Lower leg skin (tissue), 4 donors: ENCODE measurements around the gene OR10C1. TPM values are rescaled to one million over a fixed set of nuclear protein-coding genes. Genes with fewer than 3 reads are reported as not detected.

ENCODE experiments used
- DNase-seq, 2 donors: peaks; one replicate each; pipeline ENCODE4 v3.0.0-alpha.2; 2019; ENCODE audit warnings: low spot score in 2 of 2
- H3K4me3 ChIP-seq: fragments of 200-600 bp; sonication (generic); 2 replicates; pipeline ENCODE4 v1.5.1; 2017; ENCODE audit warnings: mild to moderate bottlenecking, low read depth; ENCODE audit not compliant: poor library complexity, severe bottlenecking
- POLR2A ChIP-seq, 2 donors: fragments of 450-650 bp; IDR thresholded peaks; one replicate each; pipeline ENCODE4 v1.6.1; 2016 to 2017; ENCODE audit warnings: antibody characterized with exemption in 2 of 2, mild to moderate bottlenecking in 1 of 2, moderate library complexity in 1 of 2
- WGBS, 2 donors: methylation state at CpG; one replicate each; pipeline ENCODE4 v1.1.5; 2018; 5-methylcytosine and 5-hydroxymethylcytosine counted together
- intact Hi-C: fragments of 100-400 bp; cut with DNase I; formaldehyde crosslinking; loops from one replicate; pipeline ENCODE4 v1.15.0; 2023; ENCODE audit warnings: low total_unique reads
- total RNA-seq, 4 donors: library from RNA; depleted of rRNA; stranded (reverse); fragments of >200 nt; gene quantifications; one replicate each; pipeline ENCODE4 v1.1.0, GENCODE V29; 2016
- TF ChIP-seq, protein P1 (sequence below), 3 donors: fragments of 450-650 bp; IDR thresholded peaks; one replicate each; pipeline ENCODE4 v1.5.1; 2016; ENCODE audit warnings: antibody characterized with exemption in 3 of 3, mild to moderate bottlenecking in 3 of 3, moderate library complexity in 2 of 3

Gene OR10C1
- total RNA-seq, 4 donors from 2014 or later: not detected

- H3K4me3 ChIP-seq: no peak overlapping the region
- WGBS, 2 donors: 50 to 52% methylated on average over 2 of the region's 2 CpGs
- no peak for DNase-seq
- intact Hi-C loops: no loop called here
- TF ChIP-seq, protein P1, sequence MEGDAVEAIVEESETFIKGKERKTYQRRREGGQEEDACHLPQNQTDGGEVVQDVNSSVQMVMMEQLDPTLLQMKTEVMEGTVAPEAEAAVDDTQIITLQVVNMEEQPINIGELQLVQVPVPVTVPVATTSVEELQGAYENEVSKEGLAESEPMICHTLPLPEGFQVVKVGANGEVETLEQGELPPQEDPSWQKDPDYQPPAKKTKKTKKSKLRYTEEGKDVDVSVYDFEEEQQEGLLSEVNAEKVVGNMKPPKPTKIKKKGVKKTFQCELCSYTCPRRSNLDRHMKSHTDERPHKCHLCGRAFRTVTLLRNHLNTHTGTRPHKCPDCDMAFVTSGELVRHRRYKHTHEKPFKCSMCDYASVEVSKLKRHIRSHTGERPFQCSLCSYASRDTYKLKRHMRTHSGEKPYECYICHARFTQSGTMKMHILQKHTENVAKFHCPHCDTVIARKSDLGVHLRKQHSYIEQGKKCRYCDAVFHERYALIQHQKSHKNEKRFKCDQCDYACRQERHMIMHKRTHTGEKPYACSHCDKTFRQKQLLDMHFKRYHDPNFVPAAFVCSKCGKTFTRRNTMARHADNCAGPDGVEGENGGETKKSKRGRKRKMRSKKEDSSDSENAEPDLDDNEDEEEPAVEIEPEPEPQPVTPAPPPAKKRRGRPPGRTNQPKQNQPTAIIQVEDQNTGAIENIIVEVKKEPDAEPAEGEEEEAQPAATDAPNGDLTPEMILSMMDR (IDR thresholded peaks at IDR 0.05): no peak
- no peak for TF ChIP-seq POLR2A (IDR thresholded peaks at IDR 0.05)
Observed at GRCh38 chr6:29465279-29465678, 26.2 kb downstream of the OR10C1 start.

DNA sequence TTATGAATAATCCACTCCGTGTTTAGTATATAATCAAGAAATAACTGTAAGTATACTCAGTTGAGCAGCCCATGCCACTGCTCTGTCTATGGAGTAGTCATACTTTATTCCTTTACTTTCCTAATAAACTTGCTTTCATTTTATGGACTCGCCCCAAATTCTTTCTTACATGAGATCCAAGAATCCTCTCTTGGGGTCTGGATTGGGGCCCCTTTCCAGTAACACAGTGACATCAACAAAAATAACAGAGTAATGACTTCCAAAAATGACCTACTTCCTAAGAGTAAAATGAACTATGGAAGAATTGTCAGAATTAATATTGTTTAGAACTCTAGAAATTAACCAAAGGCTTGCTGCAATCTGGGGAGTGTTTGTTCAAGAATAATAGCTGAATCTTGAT lies 26.7 kb downstream of the OR10C1 start:
- no peak for DNase-seq
- H3K4me3 ChIP-seq: no peak overlapping the region
- WGBS, 2 donors: 88 to 89% methylated on average over 2 of the region's 2 CpGs
- intact Hi-C loops: no loop called here
- TF ChIP-seq, protein P1 (IDR thresholded peaks at IDR 0.05): no peak
- no peak for TF ChIP-seq POLR2A (IDR thresholded peaks at IDR 0.05)

GRCh38 chr6:29466241-29466640 lies 27.1 kb downstream of the OR10C1 start:
- 49 to 62% methylated on average over 6 of the region's 6 CpGs for WGBS, 2 donors
- intact Hi-C loops: no loop called here
- TF ChIP-seq POLR2A (IDR thresholded peaks at IDR 0.05): no peak
- TF ChIP-seq, protein P1 (IDR thresholded peaks at IDR 0.05): no peak
- no peak overlapping the region for H3K4me3 ChIP-seq
- DNase-seq: no peak

- WGBS, 2 donors: 63 to 74% methylated on average over 2 of the region's 2 CpGs
- no peak overlapping the region for H3K4me3 ChIP-seq
- TF ChIP-seq, protein P1 (IDR thresholded peaks at IDR 0.05): no peak
- no peak for TF ChIP-seq POLR2A (IDR thresholded peaks at IDR 0.05)
- intact Hi-C loops: no loop called here
- DNase-seq: no peak
Observed at GRCh38 chr6:29474996-29475395, 35.9 kb downstream of the OR10C1 start.

- 54 to 64% methylated on average over 5 of the region's 5 CpGs for whole genome bisulfite sequencing, 2 donors
- H3K4me3 ChIP-seq: no peak overlapping the region
- TF ChIP-seq, protein P1 (IDR thresholded peaks at IDR 0.05): no peak
- TF ChIP-seq POLR2A (IDR thresholded peaks at IDR 0.05): no peak
- intact Hi-C loops: no loop called here
- no peak for DNase-seq
Observed at GRCh38 chr6:29477923-29478450, 38.9 kb downstream of the OR10C1 start.

GRCh38 chr6:29478740-29479139 lies 39.6 kb downstream of the OR10C1 start:
- DNase-seq: no peak
- no peak for TF ChIP-seq POLR2A (IDR thresholded peaks at IDR 0.05)
- TF ChIP-seq, protein P1 (IDR thresholded peaks at IDR 0.05): no peak
- 83 to 90% methylated on average over 5 of the region's 5 CpGs for WGBS, 2 donors
- H3K4me3 ChIP-seq: no peak overlapping the region
- intact Hi-C loops: no loop called here
